DOHH2 (cell line): ENCODE data around the gene RAB15.
A peak's percentile ranks its signal among the peaks of the same experiment; 100 is the strongest.

Source experiments
- H3F3A ChIP-seq: fragments of 200-600 bp; sonication (generic), shearing (Covaris generic); 2 replicates; pipeline ENCODE4 v1.6.0; 2016; ENCODE audit warnings: antibody characterized with exemption, mild to moderate bottlenecking; ENCODE audit not compliant: control insufficient read depth, insufficient read depth
- H3K27ac ChIP-seq: fragments of 200-600 bp; sonication (generic); 2 replicates; pipeline ENCODE4 v1.5.1; 2014; ENCODE audit warnings: low read depth, mild to moderate bottlenecking, low read length, moderate library complexity
- H3K27me3 ChIP-seq: fragments of 200-600 bp; sonication (generic); 2 replicates; pipeline ENCODE4 v1.6.1; 2014; ENCODE audit warnings: mild to moderate bottlenecking, low read length, mixed read lengths; ENCODE audit not compliant: control insufficient read depth
- H3K36me3 ChIP-seq: fragments of 200-600 bp; sonication (generic); 2 replicates; pipeline ENCODE4 v1.6.1; 2014; ENCODE audit warnings: mild to moderate bottlenecking, low read length, moderate library complexity, mixed read lengths; ENCODE audit not compliant: control insufficient read depth
- H3K4me1 ChIP-seq: fragments of 200-600 bp; sonication (generic); 2 replicates; pipeline ENCODE4 v1.6.1; 2014; ENCODE audit warnings: mild to moderate bottlenecking, low read length, mixed read lengths; ENCODE audit not compliant: control insufficient read depth
- H3K4me2 ChIP-seq: fragments of 200-600 bp; sonication (generic); 2 replicates; pipeline ENCODE4 v1.6.0; 2014; ENCODE audit warnings: mild to moderate bottlenecking, low read length, moderate library complexity
- H3K4me3 ChIP-seq: fragments of 200-600 bp; sonication (generic); 2 replicates; pipeline ENCODE4 v1.5.1; 2014; ENCODE audit warnings: mild to moderate bottlenecking, low read length, mixed read lengths
- H3K79me2 ChIP-seq: fragments of 200-600 bp; sonication (generic); 2 replicates; pipeline ENCODE4 v1.6.1; 2014; ENCODE audit warnings: mild to moderate bottlenecking, low read length, mixed read lengths; ENCODE audit not compliant: control insufficient read depth
- H3K9me2 ChIP-seq: fragments of 200-600 bp; sonication (generic); replicated peaks from 2 replicates; pipeline ENCODE4 v1.6.1; 2014; ENCODE audit warnings: mild to moderate bottlenecking, low read length, mixed read lengths; ENCODE audit not compliant: control insufficient read depth
- H3K9me3 ChIP-seq: fragments of 200-600 bp; sonication (generic); 2 replicates; pipeline ENCODE4 v1.6.1; 2014; ENCODE audit warnings: antibody characterized with exemption, low read length, mixed read lengths; ENCODE audit not compliant: control insufficient read depth, insufficient read depth
- H4K20me1 ChIP-seq: fragments of 200-600 bp; sonication (generic); 2 replicates; pipeline ENCODE4 v1.6.0; 2014; ENCODE audit warnings: low read depth, mild to moderate bottlenecking, antibody characterized with exemption, low read length, moderate library complexity; ENCODE audit not compliant: control insufficient read depth, insufficient read depth
- EZH2phosphoT487 ChIP-seq: fragments of 200-600 bp; sonication (generic); IDR thresholded peaks from 2 replicates; pipeline ENCODE4 v1.6.1; 2017; ENCODE audit warnings: borderline replicate concordance, mild to moderate bottlenecking, antibody characterized with exemption, low read length, moderate library complexity, mixed read lengths
- TF ChIP-seq, protein P1 (sequence below): fragments of 200-600 bp; sonication (generic); IDR thresholded peaks from one replicate; pipeline ENCODE4 v1.5.1; 2014; ENCODE audit warnings: antibody characterized with exemption, mild to moderate bottlenecking, low read depth, low read length; ENCODE audit not compliant: poor library complexity, severe bottlenecking

The RAB15 gene

DNA sequence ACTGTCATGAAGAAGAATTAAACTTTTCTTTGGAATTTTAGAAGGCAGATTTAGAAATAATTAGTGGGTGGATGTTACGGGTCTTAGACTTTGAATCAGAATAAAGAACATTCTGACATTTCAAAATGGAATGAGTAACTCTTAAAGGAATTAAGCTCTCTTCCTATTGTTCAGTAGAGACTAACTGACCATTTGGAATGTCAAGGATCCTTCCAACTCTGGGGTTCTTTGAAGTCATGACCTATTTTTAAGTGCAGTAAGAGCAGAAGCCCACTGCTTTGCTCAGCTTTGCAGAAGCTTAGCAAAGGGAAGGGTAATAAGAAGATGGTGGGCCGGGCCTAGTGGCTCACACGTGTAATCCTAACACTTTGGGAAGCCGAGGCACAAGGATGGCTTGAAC lies 53.9 kb downstream of the RAB15 start:
- no peaks in the 10 kb centered on the region for H3F3A ChIP-seq
- no peak overlapping the region for H3K4me2 ChIP-seq
- peaks cover 47% of the 10 kb centered on the region for H3K36me3 ChIP-seq
- TF ChIP-seq EZH2phosphoT487, result no peak
- TF ChIP-seq, protein P1, sequence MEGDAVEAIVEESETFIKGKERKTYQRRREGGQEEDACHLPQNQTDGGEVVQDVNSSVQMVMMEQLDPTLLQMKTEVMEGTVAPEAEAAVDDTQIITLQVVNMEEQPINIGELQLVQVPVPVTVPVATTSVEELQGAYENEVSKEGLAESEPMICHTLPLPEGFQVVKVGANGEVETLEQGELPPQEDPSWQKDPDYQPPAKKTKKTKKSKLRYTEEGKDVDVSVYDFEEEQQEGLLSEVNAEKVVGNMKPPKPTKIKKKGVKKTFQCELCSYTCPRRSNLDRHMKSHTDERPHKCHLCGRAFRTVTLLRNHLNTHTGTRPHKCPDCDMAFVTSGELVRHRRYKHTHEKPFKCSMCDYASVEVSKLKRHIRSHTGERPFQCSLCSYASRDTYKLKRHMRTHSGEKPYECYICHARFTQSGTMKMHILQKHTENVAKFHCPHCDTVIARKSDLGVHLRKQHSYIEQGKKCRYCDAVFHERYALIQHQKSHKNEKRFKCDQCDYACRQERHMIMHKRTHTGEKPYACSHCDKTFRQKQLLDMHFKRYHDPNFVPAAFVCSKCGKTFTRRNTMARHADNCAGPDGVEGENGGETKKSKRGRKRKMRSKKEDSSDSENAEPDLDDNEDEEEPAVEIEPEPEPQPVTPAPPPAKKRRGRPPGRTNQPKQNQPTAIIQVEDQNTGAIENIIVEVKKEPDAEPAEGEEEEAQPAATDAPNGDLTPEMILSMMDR, result no peak
- H3K4me3 ChIP-seq, result no peak overlapping the region
- H3K79me2 ChIP-seq, result peaks cover 88% of the 10 kb centered on the region
- no peaks in the 10 kb centered on the region for H3K9me2 ChIP-seq
- peaks cover 19% of the 10 kb centered on the region for H3K4me1 ChIP-seq
- peaks cover 17% of the 10 kb centered on the region for H4K20me1 ChIP-seq
- no peaks in the 10 kb centered on the region for H3K27me3 ChIP-seq
- no peak overlapping the region for H3K27ac ChIP-seq
- no peaks in the 10 kb centered on the region for H3K9me3 ChIP-seq

GRCh38 chr14:64915797-64916196 lies 56.3 kb downstream of the RAB15 start:
- peaks cover 42% of the 10 kb centered on the region for H3K36me3 ChIP-seq
- peaks cover 70% of the 10 kb centered on the region for H3K79me2 ChIP-seq
- H3K4me3 ChIP-seq, result peak overlapping the region; percentile 93
- no peak overlapping the region for H3K27ac ChIP-seq
- no peaks in the 10 kb centered on the region for H3K9me2 ChIP-seq
- H3F3A ChIP-seq, result no peaks in the 10 kb centered on the region
- H3K27me3 ChIP-seq, result peaks cover 4% of the 10 kb centered on the region; the same call in 1 of the 2 replicates
- peak overlapping the region; percentile 78 for H3K4me2 ChIP-seq
- peaks cover 12% of the 10 kb centered on the region for H4K20me1 ChIP-seq
- TF ChIP-seq EZH2phosphoT487, result no peak
- TF ChIP-seq, protein P1, result no peak
- no peaks in the 10 kb centered on the region for H3K9me3 ChIP-seq
- peaks cover 19% of the 10 kb centered on the region for H3K4me1 ChIP-seq

DNA sequence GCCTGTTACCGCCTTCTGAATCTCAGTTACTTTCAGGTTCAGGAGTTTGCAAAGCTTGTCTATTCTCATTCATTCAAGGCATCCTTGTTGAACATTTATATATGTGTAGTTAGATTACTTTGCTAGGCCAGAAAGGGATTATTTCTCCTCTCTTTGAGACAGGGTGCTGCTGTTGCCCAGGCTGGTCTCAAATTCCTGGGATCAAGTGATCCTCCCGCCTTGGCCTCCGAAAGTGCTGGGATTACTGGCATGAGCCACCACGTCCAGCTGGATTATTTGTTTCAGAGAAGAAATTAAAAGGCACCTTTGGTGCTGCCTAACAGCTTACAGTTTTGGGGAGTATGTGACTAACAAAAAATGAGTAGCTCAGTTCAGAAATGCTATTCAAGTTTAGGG lies 57.1 kb downstream of the RAB15 start:
- H3K9me3 ChIP-seq, result no peaks in the 10 kb centered on the region
- H3K4me3 ChIP-seq, result peak overlapping the region; percentile 93
- no peak for TF ChIP-seq EZH2phosphoT487
- TF ChIP-seq, protein P1, result no peak
- peaks cover 4% of the 10 kb centered on the region; the same call in 1 of the 2 replicates for H3K27me3 ChIP-seq
- peaks cover 62% of the 10 kb centered on the region for H3K79me2 ChIP-seq
- peak overlapping the region; percentile 78 for H3K4me2 ChIP-seq
- peaks cover 36% of the 10 kb centered on the region for H3K36me3 ChIP-seq
- no peaks in the 10 kb centered on the region for H3K9me2 ChIP-seq
- peaks cover 19% of the 10 kb centered on the region for H3K4me1 ChIP-seq
- peak overlapping the region; percentile 57 for H3K27ac ChIP-seq
- peaks cover 12% of the 10 kb centered on the region for H4K20me1 ChIP-seq
- no peaks in the 10 kb centered on the region for H3F3A ChIP-seq
